ENCODE data around the gene CAPZA1.
A peak's percentile ranks its signal among the peaks of the same experiment; 100 is the strongest.
"Not testable (repeated sequence)": the region's sequence is repeated elsewhere in the genome, so short reads cannot be mapped to it uniquely, and the experiment has no call there.

Gene CAPZA1

DNA sequence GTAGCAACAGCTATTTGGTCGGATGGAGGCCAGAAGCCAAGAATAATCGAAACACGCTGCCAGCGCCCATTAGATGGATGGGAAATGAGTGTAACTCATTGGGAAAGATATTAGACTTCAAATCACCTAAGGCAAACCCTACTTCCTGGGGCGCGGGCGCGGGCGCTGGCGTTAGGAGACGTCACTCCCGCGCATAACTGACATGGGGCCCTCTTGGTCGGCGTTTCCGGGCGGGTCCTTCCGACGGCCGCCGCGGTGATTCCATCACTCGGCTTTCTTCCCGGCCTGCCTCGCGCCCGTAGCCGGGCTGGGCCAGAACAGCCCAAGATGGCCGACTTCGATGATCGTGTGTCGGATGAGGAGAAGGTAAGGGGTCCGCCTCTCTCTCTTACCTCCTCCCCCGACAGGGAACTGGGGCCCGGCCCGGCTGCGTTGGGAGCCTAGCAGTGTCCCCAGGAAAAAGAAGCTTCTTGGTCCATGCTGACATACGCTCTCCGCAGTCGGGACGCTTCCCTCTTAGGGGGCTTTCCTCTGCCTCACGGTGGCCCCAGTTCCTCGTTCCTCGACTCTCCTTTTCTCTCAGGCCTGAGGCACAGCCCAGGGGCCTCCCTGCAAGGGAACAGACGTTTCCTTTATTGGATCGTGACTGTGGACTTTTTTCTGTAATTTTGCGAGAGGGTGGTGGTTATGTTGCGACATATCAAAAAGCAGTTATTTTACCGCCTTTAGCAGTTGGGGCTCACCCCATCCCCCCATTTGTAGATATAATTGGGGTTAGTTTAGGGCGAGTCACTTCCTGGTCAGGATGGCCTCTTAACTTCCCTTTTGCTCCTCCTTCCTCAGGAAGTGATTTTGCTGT lies at the start of gene CAPZA1:
CAPZA1 (plus strand) TSS at position 315 of the 859 bp plus-strand sequence; CDS start at position 328, 13 bp downstream.
- peak; percentile 89 for DNase-seq

DNA sequence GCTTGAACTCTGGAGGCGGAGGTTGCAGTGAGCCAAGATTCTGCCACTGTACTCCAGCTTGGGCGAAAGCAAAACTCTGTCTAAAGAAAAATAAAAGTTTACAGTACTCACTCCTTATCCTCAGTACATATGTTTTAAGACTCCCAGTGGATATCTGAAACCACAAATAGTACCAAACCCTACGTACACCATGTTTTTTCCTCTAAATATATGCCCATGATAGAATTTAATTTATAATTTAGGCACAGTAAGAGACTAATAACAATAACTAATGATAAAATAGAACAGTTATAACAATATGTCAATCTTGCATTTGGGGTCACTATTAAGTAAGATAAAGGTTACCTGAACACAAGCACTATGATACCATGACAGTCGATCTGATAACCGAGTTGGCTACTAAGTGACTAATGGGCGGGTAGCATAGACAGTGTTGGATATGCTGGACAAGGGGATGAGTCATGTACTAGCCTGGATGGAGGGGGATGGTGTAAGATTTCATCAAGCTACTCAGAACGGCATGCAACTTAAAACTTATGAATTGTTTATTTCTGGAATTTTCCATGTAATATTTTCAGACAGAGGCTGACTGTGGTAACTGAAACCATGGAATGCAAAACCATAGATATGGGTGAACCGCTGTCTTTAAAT lies 44.4 kb upstream of the CAPZA1 start:
- DNase-seq: no peak

DNA sequence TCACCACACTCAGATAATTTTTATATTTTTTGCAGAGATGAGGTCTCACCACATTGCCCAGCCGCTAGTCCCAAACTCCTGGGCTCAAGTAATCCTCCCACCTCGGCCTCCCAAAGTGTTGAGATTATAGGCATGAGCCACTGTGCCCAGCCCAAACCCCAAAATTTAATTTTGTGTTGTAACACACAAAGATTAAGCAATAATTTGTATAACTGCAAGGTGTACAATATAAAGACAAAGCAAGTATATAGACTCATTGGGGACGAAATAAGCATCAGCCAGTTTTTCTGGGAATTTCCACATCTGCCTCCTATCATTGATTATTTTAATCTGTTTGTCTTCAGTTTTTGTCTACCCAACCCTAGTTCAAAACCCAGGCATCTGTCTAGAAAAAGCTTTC lies 43.4 kb upstream of the CAPZA1 start:
- no peak for DNase-seq

DNA sequence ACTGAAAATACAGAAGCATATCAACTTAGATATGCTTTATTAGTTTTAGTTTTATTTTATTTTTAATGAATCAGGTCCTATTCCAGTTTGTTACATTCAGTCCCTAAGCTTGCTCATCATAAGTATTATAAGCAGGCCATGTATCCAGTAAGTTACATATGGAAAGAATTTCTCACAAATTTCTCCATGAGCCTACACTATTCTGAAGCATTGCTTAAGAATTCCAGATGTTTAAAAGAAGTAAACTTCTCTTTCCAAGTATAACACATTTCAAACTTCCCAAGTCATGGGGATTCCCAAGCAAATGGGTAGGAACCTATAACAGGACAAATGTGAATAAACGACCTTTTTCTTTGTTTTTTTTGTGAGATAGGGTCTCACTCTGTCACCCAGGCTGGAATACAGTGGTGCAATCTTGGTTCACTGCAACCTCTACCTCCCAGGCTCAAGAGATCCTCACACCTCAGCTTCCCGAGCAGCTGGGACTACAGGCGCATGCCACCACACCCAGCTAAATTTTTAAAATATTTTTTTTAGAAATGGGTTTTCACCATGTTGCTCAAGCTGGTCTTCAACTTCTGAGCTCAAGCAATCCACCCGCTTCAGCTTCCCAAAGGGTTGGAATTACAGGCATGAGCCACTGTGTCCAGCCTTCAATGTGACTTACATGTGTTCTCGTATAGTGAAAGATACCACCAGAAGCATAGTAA lies 39.7 kb upstream of the CAPZA1 start:
- DNase-seq: no peak

DNA sequence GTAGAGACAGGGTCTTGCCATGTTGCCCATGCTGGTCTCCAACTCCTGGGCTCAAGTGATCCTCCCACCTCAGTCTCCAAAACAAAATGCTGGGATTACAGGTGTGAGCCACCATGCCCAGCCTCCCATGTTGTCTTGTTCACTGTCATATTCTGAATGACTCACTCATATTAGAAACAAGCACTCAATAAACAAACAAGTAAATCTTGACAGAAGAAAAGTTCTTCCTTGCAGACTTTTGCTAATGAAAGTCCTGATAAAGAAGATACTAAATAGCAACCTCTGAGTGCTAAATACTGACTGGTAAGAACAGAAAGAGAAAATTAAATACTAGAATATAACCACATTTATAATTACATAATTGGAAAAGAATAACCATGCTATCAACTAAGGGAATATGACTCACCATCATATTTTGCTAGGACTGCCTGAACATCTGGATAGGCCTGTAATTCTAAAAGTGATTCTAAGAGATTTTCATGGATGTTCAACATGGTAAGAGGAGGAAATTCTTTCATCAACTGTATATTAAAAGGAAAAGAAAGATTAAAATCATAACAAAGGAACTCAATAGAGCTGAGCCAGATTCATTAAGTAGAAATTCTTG lies 37.9 kb upstream of the CAPZA1 start:
- no peak for DNase-seq

DNA sequence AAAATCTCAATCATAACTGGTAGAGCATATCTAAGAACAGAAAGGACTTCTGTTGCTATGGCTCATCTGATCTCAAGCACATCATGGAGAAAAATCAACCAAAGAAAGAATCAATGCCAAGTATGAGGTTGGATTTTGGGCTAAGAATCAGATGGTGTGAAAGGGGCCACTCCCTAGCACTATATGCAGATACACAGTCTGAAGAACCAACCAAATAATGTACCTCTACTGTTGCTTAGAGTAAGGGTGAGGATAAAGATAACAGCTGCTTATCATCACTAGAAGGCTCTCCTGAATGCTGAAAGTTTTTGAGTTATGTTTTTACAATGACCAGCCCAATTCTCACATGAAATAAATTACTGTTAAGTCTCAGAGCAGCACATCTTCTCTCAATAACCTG lies 36.3 kb upstream of the CAPZA1 start:
- no peak for DNase-seq

DNA sequence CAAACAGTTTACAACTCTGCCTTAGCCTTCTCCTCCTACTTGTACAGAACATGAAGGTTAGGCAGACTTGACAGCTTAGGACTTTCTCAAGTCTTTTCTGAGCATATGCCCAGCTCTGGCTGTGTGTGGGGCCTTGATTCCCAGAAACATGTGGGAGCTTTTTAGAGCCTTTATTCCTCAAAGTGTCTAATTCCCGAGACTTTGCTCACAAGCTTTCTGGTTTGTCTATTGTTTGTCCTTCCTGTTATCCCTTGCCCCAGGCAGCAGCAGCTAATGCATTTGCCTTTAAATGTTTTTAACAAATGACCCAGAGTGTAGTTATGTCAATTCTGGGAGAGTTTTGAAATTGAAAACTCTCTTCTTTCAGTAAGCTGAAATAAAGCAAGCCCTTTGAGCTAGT lies 29.9 kb upstream of the CAPZA1 start:
- DNase-seq: no peak

DNA sequence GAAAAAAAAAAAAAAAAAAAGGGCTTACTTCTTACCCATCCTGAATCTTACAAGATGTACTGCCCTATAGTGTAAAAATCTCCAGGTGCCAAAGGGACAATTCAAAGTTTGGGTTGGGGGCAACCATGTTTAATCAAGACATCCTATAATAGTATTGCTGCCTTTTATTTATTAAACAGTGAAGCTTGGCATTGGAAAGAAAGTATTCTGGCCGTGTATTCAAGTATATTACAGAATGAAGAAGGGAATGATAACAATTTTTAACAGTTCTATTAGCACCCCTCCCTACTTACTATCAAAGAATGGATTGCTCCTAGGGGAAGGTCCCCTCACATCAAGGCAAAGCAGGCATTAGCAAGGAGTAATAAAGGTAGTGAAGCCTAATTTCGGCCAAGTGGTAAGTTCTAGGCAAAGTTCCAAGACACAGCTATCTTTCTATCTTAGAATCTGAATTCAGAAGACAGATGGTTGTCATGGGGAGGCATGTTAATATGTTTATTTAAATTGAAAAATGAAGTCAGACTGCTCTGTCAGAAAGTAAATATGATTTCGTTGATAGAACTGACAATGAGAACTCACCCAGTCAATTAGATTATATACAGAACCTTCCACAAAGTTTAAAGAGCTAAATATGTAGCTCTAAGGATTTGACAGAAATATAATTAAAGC lies 25.3 kb upstream of the CAPZA1 start:
- no peak for DNase-seq

DNA sequence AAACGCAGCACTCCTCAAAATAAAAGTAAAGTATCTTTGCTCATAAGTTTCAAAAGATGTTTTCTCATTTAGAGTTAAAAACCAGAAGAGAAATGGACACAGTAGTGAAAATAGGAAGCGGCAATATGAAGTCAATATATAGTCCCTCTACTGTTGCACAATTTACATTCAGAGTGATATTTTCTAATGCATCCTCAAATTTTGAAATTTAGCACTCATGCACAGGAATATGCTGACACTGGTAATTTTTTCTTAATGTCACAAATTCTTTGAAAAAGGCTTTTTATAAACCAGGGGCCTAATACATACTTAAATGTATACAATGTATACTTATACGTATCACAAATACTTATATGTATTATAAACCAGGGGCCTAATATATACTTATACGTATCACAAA lies 20.2 kb upstream of the CAPZA1 start:
- DNase-seq: no peak

DNA sequence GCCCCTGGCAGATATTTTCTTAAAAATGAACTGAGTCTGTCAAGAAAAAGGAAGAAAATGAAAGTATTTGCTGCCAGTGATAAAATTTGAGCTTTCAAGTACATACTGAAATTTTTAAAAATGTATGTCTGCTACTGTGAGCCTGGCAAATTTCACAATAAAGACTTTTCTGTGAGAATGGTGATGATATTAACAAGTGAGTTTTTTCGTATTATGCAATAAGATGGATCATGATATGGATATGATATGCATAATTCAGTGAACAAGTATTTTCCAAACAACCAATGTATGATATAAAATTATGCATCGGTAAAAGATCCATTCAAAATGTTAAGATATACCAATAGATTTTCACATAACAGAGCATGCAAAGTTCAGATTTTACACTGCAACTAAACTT lies 16.6 kb upstream of the CAPZA1 start:
- DNase-seq: no peak

DNA sequence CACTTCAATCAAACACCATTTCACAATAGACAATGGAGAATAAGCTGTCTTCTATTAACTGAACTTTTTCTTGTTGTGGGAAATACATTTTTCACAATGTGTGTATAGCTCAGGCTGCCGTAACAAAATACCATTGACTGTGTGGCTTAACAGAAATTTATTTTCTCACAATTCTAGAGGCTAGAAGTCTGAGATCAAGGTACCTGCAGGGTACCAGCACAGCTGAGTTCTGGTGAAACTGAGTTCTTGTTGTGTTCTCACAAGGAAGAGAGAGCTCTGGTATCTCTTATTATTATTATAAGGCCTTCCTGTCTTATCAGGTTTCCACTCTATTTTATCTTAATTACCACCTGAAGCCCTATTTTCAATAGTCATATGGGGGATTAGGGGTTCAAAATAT lies 16.1 kb upstream of the CAPZA1 start:
- DNase-seq: no peak

DNA sequence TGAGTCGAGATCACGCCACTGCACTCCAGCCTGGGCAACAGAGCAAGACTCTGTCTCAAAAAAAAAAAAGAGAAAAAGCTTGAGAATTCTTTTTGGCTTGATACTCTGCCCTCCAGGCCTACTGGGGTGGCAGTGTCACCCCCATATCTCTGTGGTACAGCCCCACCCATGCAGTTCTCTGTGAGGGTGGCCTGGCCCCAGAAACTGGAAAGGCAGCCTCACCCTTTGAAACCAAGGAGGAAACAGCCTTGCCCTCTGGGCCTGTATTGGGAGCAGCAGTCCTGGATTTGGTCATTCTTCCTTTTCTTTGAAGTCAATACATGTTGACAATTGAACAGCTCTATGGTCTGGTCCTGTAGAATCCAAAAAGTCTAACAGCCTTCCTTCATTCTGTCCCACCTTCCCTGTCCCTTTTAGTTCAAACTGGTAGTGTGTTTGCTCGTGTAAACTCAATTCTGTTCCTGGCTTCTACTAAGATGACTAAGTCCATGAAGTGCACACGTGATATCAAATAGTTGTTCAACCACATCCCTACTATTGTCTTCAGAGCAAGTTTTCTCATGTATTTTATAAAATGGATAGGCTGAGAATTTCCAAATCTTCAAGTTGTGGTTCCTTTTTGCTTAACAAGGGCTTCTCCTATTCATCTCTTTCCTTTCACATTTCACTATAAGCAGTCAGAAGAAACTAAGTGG lies 13.9 kb upstream of the CAPZA1 start:
- DNase-seq: no peak

DNA sequence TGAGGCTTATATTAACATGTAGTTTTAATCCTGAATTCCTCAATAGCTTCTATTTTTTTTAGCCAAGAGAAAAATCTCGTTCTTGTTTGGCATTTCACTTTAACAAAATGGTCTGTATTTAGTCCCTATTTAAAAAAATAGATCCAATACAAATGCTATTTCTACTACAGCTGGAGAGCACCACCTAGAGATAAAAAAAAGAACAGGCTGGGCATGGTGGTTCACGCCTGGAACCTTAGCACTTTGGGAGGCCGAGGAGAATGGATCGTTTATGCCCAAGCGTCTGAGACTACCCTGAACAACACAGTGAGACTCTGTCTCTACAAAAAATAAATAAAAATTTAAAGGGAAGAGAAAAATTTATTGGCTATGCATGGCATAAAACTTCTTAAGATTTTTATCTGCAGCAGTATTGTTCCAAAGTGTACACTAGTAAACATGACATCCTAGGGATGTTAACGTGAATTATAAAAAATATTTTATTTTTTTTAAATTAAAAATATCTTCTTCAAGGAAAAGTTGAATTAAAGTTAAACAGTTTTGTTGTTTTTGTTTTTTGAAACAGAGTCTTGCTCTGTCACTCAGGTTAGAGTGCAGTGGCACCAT lies 5.1 kb upstream of the CAPZA1 start:
- DNase-seq: no peak

DNA sequence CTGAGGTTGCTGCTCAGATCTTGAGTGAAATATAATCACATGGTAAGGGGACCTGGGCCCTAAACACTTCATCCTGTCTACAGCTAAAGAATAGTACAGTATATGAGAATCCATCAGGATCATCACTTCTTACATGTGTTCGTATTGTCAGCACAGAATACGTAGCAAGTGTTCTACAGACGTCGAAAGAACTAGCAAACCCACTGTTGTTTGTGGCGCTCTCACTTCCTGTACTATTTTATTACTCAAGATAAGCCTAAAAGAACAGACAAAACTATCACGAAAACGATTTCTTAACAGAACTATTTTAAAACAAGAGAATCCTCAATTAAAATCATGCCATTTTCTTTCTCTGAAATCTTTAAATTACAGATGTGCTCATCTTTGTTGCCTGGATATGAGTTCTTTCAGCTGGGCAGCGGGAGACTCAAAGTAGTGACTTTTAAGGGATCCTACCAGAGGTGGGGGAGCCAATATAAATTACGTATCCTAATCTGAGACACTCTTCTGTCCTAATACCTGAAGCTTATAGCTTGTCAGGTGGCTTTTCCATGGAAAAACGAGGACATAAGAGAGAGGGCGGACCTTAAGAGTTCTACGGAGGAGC lies 1.4 kb upstream of the CAPZA1 start:
- DNase-seq: peak; percentile 6

DNA sequence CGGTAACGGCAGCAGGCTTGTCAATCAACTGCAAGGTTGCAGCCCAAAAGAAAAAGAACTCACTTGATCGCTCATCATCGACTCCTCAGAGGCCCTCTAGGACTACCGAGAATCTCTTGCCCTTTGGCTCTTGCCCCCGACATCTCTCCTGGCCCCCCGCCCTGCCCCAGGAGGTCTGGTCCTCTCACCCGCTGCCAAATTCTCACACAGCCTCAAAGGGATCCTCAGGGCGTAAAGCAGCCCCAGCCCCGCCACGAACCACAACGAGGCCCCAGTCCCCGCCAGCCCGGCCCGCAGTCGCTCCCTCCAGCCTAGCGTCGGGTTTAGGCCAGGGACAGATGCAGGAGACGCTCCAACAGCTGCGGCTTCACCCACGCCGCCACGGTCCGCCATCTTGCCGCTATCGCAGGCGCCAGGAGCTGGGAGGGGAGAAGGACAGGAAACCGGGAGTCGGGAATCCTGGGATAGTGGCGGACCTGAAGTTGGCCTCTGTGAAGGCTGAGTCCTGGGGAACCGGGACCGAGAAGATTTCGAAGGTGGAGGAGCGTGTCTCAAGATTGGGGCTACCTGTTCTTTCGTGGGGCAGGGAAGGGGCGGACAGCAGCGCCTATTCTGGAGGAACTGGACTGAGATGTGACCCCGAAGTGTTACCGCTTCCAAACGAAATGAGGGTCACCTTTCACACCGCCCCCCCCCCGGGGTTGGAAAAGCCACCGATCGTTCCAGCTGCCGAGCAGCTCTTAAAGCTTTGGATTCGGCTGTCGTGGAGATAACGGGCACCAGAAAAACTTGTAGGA lies 713 bp upstream of the CAPZA1 start, which contains the start of gene ST7L:
ST7L (minus strand) TSS at position 421 of the 797 bp plus-strand sequence; CDS start at position 393, 28 bp downstream.
- DNase-seq: peak; percentile 56

DNA sequence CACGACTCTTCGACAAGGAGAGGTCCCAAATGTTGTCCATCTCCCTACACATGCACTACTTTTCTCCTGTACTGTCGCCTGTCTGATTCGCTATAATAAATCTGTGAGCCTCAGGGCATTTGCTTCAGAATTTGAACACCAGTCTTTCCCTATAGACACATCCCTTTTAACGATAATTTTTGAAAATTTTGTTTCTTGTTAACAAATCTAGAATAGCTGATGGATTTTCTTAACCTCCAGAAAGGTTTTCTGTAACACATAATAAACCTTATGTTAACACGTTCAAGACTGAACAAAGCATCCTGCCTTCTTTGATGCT lies 704 bp downstream of the CAPZA1 start:
- DNase-seq: no peak

DNA sequence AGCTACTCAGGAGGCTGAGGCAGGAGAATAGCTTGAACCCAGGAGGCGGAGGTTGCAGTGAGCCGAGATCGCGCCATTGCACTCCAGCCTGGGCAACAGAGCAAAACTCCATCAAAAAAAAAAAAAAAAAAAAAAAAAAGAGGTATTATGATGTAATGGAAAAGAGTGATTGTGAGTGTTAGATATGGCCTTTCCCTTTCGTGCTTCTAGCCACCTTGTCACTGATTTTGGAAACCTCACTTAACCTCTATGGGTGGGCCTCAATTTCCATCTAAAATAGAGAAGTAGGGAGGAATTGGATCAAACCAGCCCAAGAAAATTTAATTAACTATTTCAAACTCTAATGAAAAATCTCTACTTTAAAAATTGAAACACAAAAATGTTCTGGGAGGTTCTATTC lies 4.9 kb downstream of the CAPZA1 start:
- DNase-seq: not testable (repeated sequence)

DNA sequence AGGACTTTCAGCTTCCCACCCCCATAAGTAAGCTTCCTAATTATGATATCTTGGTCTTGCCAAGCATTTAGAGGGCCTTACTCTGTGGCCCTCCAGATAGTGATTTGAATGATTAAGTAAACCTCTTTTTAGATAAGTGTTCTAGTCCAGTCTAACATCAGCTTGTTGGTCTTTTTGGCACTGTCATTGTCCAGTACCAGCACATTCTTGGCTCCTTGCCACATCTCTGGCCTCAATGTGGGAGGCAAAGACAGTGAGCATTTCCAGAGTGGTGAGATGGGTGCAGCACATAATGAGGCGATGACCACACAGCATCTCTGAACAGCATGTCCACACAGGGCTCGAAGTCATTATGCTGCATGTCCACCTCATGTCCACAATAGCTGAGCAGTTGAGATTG lies 6.1 kb downstream of the CAPZA1 start:
- no peak for DNase-seq

DNA sequence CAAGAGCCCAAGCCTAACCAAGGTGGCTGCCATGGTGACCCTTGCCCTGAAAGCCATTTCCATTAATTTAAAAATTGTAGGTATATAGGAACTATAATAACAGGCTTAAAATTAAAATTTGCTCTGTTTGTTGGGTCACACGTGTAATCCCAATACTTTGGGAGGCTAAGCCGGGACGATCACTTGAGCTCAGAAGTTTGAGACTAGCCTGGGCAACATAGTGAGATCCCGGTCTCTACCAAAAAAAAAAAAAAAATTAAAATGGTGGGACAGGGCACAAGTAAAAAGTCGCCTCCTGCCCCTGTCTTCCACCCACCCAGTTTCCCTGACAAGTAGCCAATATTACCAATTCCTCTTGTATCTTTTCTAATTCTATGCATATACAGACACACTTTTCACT lies 6.6 kb downstream of the CAPZA1 start:
- DNase-seq: no peak

DNA sequence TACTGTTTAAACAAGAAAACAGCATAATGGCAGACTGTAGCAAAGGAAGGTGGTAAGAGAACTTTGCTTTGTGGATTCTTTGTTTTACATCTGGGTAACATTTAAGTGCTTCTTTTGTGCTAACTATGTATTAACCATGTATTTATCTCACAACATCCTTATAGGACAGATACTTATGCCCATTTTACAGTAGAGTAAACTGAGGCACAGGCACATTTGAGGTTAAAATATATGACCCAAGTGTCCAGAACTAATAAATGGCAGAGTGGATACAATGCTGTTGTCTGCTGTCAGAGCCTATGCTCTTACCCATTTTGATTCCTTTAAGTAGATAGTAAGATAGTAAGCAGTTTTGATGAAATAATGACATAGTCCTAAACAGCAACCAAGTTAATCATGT lies 7.3 kb downstream of the CAPZA1 start:
- no peak for DNase-seq

DNA sequence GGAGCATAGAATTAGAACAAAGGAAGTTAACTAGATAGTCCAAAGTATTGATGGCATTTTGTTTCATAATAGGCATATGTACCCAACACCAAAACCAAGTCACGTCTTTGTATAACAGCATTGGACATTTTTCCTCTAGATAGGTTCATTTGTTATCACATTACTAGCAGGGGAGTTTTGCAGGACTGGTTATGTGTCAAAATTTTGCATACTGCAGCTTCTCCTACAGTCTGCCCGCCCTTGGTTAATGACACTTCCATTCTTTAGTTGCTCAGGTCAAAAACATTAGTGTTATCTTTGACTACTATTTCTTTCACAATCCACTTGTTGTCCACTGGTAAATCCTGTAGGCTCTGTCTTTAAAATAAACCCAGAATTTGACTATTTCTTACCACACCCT lies 8.9 kb downstream of the CAPZA1 start:
- DNase-seq: no peak
